Keratinocyte (primary cell): Measurements from ENCODE around the gene ATP6V0D1. TPM values are rescaled to one million over a fixed set of nuclear protein-coding genes. Genes with fewer than 3 reads are reported as not detected.

ENCODE experiments used
- DNase-seq: peaks from one replicate; pipeline ENCODE4 v3.0.0-alpha.2; 2011; ENCODE audit warnings: low read depth, missing footprints, low spot score
- FAIRE-seq: peaks from 2 replicates; lab custom pipeline; 2011; peaks lifted over from hg19 to GRCh38; lab: Jason Lieb, UNC
- H2AFZ ChIP-seq: 2 replicates; pipeline ENCODE4 v1.6.0; 2012; ENCODE audit warnings: low read length, control low read depth, inconsistent platforms; ENCODE audit not compliant: control insufficient read depth
- H3K27ac ChIP-seq: 2 replicates; pipeline ENCODE4 v1.5.1; 2011; ENCODE audit warnings: low read length; ENCODE audit not compliant: control insufficient read depth, insufficient read depth
- H3K27me3 ChIP-seq: 3 replicates; pipeline ENCODE4 v1.6.0; 2011; ENCODE audit warnings: low read length; ENCODE audit not compliant: control insufficient read depth, insufficient read depth; ENCODE audit errors: extremely low read depth
- H3K36me3 ChIP-seq, 2 experiments: 2 replicates in 1 of 2; 3 replicates in 1 of 2; pipeline ENCODE4 v1.5.1; 2011; ENCODE audit warnings: low read length in 2 of 2, mild to moderate bottlenecking in 1 of 2; ENCODE audit not compliant: control insufficient read depth in 2 of 2, insufficient read depth in 2 of 2; ENCODE audit errors: extremely low read depth in 1 of 2
- H3K4me1 ChIP-seq: 3 replicates; pipeline ENCODE4 v1.5.1; 2011; ENCODE audit warnings: low read length; ENCODE audit not compliant: control insufficient read depth, insufficient read depth; ENCODE audit errors: extremely low read depth
- H3K4me2 ChIP-seq: 3 replicates; pipeline ENCODE4 v1.6.0; 2011; ENCODE audit warnings: low read depth, low read length; ENCODE audit not compliant: control insufficient read depth, insufficient read depth; ENCODE audit errors: extremely low read depth
- H3K4me3 ChIP-seq, 3 experiments: fragments of 200-600 bp in 1 of 3; sonication (generic) in 1 of 3; 2 replicates in 2 of 3; 3 replicates in 1 of 3; pipeline ENCODE4 v1.5.1; 2011 to 2016; ENCODE audit warnings: low read length in 3 of 3, mild to moderate bottlenecking in 3 of 3, control low read depth in 2 of 3, inconsistent platforms in 1 of 3, low read depth in 1 of 3, mixed read lengths in 1 of 3, mixed run types in 1 of 3, moderate library complexity in 1 of 3; ENCODE audit not compliant: control insufficient read depth in 2 of 3, insufficient read depth in 2 of 3; ENCODE audit errors: extremely low read depth in 1 of 3
- H3K79me2 ChIP-seq: 2 replicates; pipeline ENCODE4 v1.6.0; 2012; ENCODE audit warnings: low read length; ENCODE audit not compliant: control insufficient read depth, insufficient read depth
- H3K9ac ChIP-seq: 3 replicates; pipeline ENCODE4 v1.6.0; 2011; ENCODE audit warnings: low read length; ENCODE audit not compliant: control insufficient read depth, insufficient read depth; ENCODE audit errors: extremely low read depth
- H3K9me1 ChIP-seq: 3 replicates; pipeline ENCODE4 v1.6.0; 2011; ENCODE audit warnings: low read length; ENCODE audit not compliant: control insufficient read depth, insufficient read depth; ENCODE audit errors: extremely low read depth
- H3K9me3 ChIP-seq: 2 replicates; pipeline ENCODE4 v1.5.1; 2012; ENCODE audit warnings: low read depth, low read length; ENCODE audit not compliant: control insufficient read depth
- H4K20me1 ChIP-seq: 3 replicates; pipeline ENCODE4 v1.6.0; 2011; ENCODE audit warnings: low read length; ENCODE audit not compliant: control insufficient read depth, insufficient read depth; ENCODE audit errors: extremely low read depth
- CTCF ChIP-seq, 3 experiments: IDR thresholded peaks in 1 of 3; conservative IDR thresholded peaks in 1 of 3; optimal IDR thresholded peaks in 1 of 3; 2 replicates in 2 of 3; 3 replicates in 1 of 3; pipeline versions ENCODE3 to v1.5.1; 2011; ENCODE audit warnings: low read length in 3 of 3, mild to moderate bottlenecking in 3 of 3, moderate library complexity in 2 of 3, control low read depth in 1 of 3, inconsistent platforms in 1 of 3; ENCODE audit not compliant: insufficient read depth in 2 of 3; ENCODE audit errors: extremely low read depth in 1 of 3
- EZH2 ChIP-seq: IDR thresholded peaks from one replicate; pipeline ENCODE4 v1.6.1; 2012; ENCODE audit warnings: inconsistent platforms, mild to moderate bottlenecking, low read length, moderate library complexity
- dilution Hi-C: fragments of 300-500 bp; cut with MboI; formaldehyde crosslinking; loops from one replicate; pipeline ENCODE4 v1.7.0; 2020; ENCODE audit warnings: low sequenced_read_pairs; ENCODE audit not compliant: extremely low pct_ligation_motif_present
- polyA plus RNA-seq, 5 experiments: library from polyadenylated mRNA; depleted of rRNA in 3 of 5; stranded (reverse) in 3 of 5; stranded (forward) in 1 of 5; unstranded in 1 of 5; fragments of >200 nt; gene quantifications; 1 replicate in 1 of 5; 2 replicates in 3 of 5; 3 replicates in 1 of 5; pipeline versions ENCODE4 v1.2.1 to v1.2.3, GENCODE V29; 2011 to 2012; ENCODE audit warnings: missing spikeins in 2 of 5, low read depth in 1 of 5, low replicate concordance in 1 of 5

Gene ATP6V0D1
- polyA plus RNA-seq, 1 donor (not counting 4 experiments of a cell fraction or from before 2014, with no cell fraction given) = 97.1 TPM

- Histone ChIP-seq H3K36me3 (no peaks in the 10 kb centered on the region), H4K20me1 (no peaks in the 10 kb centered on the region), H3K9ac (peak overlapping the region; percentile 62), H3K4me2 (peak overlapping the region; percentile 85), H3K9me1 (peaks cover 6% of the 10 kb centered on the region), H3K79me2 (peaks cover 30% of the 10 kb centered on the region), H2AFZ (peak overlapping the region; percentile 7), H3K27ac (peak overlapping the region; percentile 3), H3K27me3 (no peaks in the 10 kb centered on the region), H3K9me3 (no peaks in the 10 kb centered on the region), H3K4me3 (peak overlapping the region; percentile 53 to 61 (median 56)), H3K4me1 (peaks cover 53% of the 10 kb centered on the region)
- FAIRE-seq = no peak
- TF ChIP-seq CTCF (optimal IDR thresholded peaks at IDR 0.05 in 1 of 3, IDR thresholded peaks at IDR 0.05 in 1 of 3, conservative IDR thresholded peaks at IDR 0.05 in 1 of 3; ENCODE audit: extremely low read depth in 1 of 3, insufficient read depth in 2 of 3, low read length in 3 of 3) (no peak), EZH2 (no peak)
- dilution Hi-C loops = no loop called here
- no peak for DNase-seq
Measured at GRCh38 chr16:67529582-67530012, 48.6 kb upstream of the ATP6V0D1 start.

- H3K4me2 ChIP-seq = peak overlapping the region; percentile 85
- no peaks in the 10 kb centered on the region for H3K9me3 ChIP-seq
- peak overlapping the region; percentile 53 to 61 (median 56) for H3K4me3 ChIP-seq
- H3K27ac ChIP-seq = peak overlapping the region; percentile 3
- H3K9ac ChIP-seq = peak overlapping the region; percentile 62
- dilution Hi-C loops = no loop called here
- peaks cover 30% of the 10 kb centered on the region for H3K79me2 ChIP-seq
- DNase-seq (no peak), FAIRE-seq (no peak)
- H3K36me3 ChIP-seq = no peaks in the 10 kb centered on the region
- H3K9me1 ChIP-seq = peaks cover 6% of the 10 kb centered on the region
- H2AFZ ChIP-seq = peak overlapping the region; percentile 7
- TF ChIP-seq CTCF (optimal IDR thresholded peaks at IDR 0.05 in 1 of 3, IDR thresholded peaks at IDR 0.05 in 1 of 3, conservative IDR thresholded peaks at IDR 0.05 in 1 of 3; ENCODE audit: extremely low read depth in 1 of 3, insufficient read depth in 2 of 3, low read length in 3 of 3) (no peak), EZH2 (no peak)
- no peaks in the 10 kb centered on the region for H3K27me3 ChIP-seq
- H3K4me1 ChIP-seq = peaks cover 53% of the 10 kb centered on the region
- no peaks in the 10 kb centered on the region for H4K20me1 ChIP-seq
Measured at GRCh38 chr16:67528870-67529581, 48.1 kb upstream of the ATP6V0D1 start.
